Body of pancreas (tissue), 4 donors: ENCODE results near the gene SVIP.

Experiments
- CTCF ChIP-seq, 7 experiments: fragments of 450-650 bp in 4 of 7; fragments of 200-600 bp in 3 of 7; sonication (generic) in 3 of 7; IDR thresholded peaks; one replicate each; pipeline ENCODE4 v1.5.1; 2016 to 2019; ENCODE audit warnings: antibody characterized with exemption in 7 of 7
- POLR2A ChIP-seq, 3 donors: fragments of 450-650 bp; IDR thresholded peaks; one replicate each; pipeline ENCODE4 v1.6.1; 2016; ENCODE audit warnings: antibody characterized with exemption in 3 of 3, mild to moderate bottlenecking in 2 of 3

DNA sequence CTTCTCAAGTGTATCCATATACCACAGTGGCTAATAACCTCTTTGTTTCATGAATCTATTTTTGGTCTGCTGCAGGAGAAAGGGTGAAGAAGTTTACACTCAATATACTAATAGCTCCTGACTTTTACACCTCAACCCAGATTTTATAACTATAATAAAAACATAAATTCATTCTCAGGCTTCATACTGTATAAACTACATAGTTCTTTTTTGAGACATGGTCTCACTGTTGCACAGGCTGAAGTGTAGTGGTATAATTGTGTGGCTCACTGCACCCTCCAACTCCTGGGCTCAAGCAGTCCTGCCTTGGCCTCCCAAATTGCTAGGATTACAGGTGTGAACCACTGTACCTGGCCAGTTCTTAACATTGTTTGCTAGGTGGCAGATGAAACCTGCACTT lies 48.4 kb upstream of the SVIP start:
- TF ChIP-seq CTCF (IDR thresholded peaks at IDR 0.05) (no peak), POLR2A (IDR thresholded peaks at IDR 0.05) (no peak)
